ENCODE data around the gene TNFRSF1B.

DNA sequence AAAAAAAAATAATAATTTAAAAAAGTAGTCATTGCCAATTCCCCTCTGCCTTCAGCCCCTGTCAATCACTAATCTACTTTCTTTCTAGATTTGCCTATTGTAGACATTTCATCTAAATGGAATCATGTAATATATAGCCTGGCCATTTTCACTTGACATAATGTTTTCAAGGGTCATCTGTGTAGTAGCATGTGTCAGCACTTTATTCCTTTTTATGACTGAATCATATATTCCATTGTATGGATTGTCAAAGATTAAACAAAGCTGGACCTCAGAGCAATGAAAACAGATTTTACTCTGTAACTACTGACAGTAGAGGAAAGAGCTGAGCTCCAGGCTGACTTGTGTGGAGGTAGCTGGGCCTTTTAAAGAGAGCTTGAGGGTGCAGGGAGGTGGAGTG, 78.9 kb downstream of the TNFRSF1B start:
- no peak for TF ChIP-seq POLR2AphosphoS5 (IDR thresholded peaks at IDR 0.05)
- TF ChIP-seq, protein P1, sequence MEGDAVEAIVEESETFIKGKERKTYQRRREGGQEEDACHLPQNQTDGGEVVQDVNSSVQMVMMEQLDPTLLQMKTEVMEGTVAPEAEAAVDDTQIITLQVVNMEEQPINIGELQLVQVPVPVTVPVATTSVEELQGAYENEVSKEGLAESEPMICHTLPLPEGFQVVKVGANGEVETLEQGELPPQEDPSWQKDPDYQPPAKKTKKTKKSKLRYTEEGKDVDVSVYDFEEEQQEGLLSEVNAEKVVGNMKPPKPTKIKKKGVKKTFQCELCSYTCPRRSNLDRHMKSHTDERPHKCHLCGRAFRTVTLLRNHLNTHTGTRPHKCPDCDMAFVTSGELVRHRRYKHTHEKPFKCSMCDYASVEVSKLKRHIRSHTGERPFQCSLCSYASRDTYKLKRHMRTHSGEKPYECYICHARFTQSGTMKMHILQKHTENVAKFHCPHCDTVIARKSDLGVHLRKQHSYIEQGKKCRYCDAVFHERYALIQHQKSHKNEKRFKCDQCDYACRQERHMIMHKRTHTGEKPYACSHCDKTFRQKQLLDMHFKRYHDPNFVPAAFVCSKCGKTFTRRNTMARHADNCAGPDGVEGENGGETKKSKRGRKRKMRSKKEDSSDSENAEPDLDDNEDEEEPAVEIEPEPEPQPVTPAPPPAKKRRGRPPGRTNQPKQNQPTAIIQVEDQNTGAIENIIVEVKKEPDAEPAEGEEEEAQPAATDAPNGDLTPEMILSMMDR (IDR thresholded peaks at IDR 0.05) = no peak
